Measurements from ENCODE around the gene MDP1.

Gene MDP1

GRCh38 chr14:24250354-24250753 is 34.5 kb upstream of the MDP1 start:
- no peak overlapping the region for H3K4me2 ChIP-seq (ENCODE audit: low read length)
- TF ChIP-seq CTCF (IDR thresholded peaks at IDR 0.05; ENCODE audit: low read length) = no peak
- no peak for TF ChIP-seq EZH2 (IDR thresholded peaks at IDR 0.05; ENCODE audit: borderline replicate concordance, low read length)
- no peak overlapping the region for H3K4me3 ChIP-seq (ENCODE audit: low read depth, low read length, poor library complexity, severe bottlenecking)

GRCh38 chr14:24249230-24250021 is 33.6 kb upstream of the MDP1 start:
- no peaks in the 10 kb centered on the region for H3K9me2 ChIP-seq (ENCODE audit: low read depth, low read length)
- no peak overlapping the region for H3K27ac ChIP-seq (ENCODE audit: low read depth, low read length, poor library complexity, severe bottlenecking)
- H3K4me1 ChIP-seq (ENCODE audit: insufficient read depth, low read length, severe bottlenecking) = peaks cover 6% of the 10 kb centered on the region
- H3K27me3 ChIP-seq (ENCODE audit: insufficient read depth, low read length) = no peaks in the 10 kb centered on the region
- H3K9ac ChIP-seq (ENCODE audit: low read length) = no peak overlapping the region
- H3K79me2 ChIP-seq (ENCODE audit: insufficient read depth, low read length) = no peaks in the 10 kb centered on the region
- no peak overlapping the region for H3K4me2 ChIP-seq (ENCODE audit: low read length)
- TF ChIP-seq CTCF (IDR thresholded peaks at IDR 0.05; ENCODE audit: low read length) = no peak
- TF ChIP-seq EZH2 (IDR thresholded peaks at IDR 0.05; ENCODE audit: borderline replicate concordance, low read length) = no peak
- no peaks in the 10 kb centered on the region for H3K9me3 ChIP-seq (ENCODE audit: low read length)
- H3F3A ChIP-seq (ENCODE audit: insufficient read depth, low read length) = no peaks in the 10 kb centered on the region
- no peaks in the 10 kb centered on the region for H4K20me1 ChIP-seq (ENCODE audit: insufficient read depth, low read length)
- H3K36me3 ChIP-seq (ENCODE audit: insufficient read depth, low read length) = no peaks in the 10 kb centered on the region
- H3K4me3 ChIP-seq (ENCODE audit: low read depth, low read length, poor library complexity, severe bottlenecking) = no peak overlapping the region
- H2AFZ ChIP-seq (ENCODE audit: low read length) = no peak overlapping the region

More at GRCh38 chr14:24250354-24250753, 34.5 kb upstream of the MDP1 start:
- peaks cover 6% of the 10 kb centered on the region for H3K4me1 ChIP-seq (ENCODE audit: insufficient read depth, low read length, severe bottlenecking)
- no peaks in the 10 kb centered on the region for H3K9me2 ChIP-seq (ENCODE audit: low read depth, low read length)
- H3K27ac ChIP-seq (ENCODE audit: low read depth, low read length, poor library complexity, severe bottlenecking) = no peak overlapping the region
- H3K36me3 ChIP-seq (ENCODE audit: insufficient read depth, low read length) = no peaks in the 10 kb centered on the region
- no peak overlapping the region for H3K9ac ChIP-seq (ENCODE audit: low read length)
- no peaks in the 10 kb centered on the region for H4K20me1 ChIP-seq (ENCODE audit: insufficient read depth, low read length)
- no peaks in the 10 kb centered on the region for H3K27me3 ChIP-seq (ENCODE audit: insufficient read depth, low read length)
- no peaks in the 10 kb centered on the region for H3K9me3 ChIP-seq (ENCODE audit: low read length)
- no peak overlapping the region for H2AFZ ChIP-seq (ENCODE audit: low read length)
- no peaks in the 10 kb centered on the region for H3F3A ChIP-seq (ENCODE audit: insufficient read depth, low read length)
- H3K79me2 ChIP-seq (ENCODE audit: insufficient read depth, low read length) = no peaks in the 10 kb centered on the region

- Histone ChIP-seq H3K9me2 (ENCODE audit: low read depth, low read length) (no peaks in the 10 kb centered on the region), H3F3A (ENCODE audit: insufficient read depth, low read length) (no peaks in the 10 kb centered on the region), H3K4me1 (ENCODE audit: insufficient read depth, low read length, severe bottlenecking) (peaks cover 12% of the 10 kb centered on the region), H4K20me1 (ENCODE audit: insufficient read depth, low read length) (no peaks in the 10 kb centered on the region), H3K9me3 (ENCODE audit: low read length) (no peaks in the 10 kb centered on the region), H3K79me2 (ENCODE audit: insufficient read depth, low read length) (no peaks in the 10 kb centered on the region), H3K9ac (ENCODE audit: low read length) (no peak overlapping the region), H3K36me3 (ENCODE audit: insufficient read depth, low read length) (no peaks in the 10 kb centered on the region), H3K4me2 (ENCODE audit: low read length) (no peak overlapping the region), H3K27me3 (ENCODE audit: insufficient read depth, low read length) (no peaks in the 10 kb centered on the region), H2AFZ (ENCODE audit: low read length) (no peak overlapping the region), H3K4me3 (ENCODE audit: low read depth, low read length, poor library complexity, severe bottlenecking) (no peak overlapping the region), H3K27ac (ENCODE audit: low read depth, low read length, poor library complexity, severe bottlenecking) (no peak overlapping the region)
- TF ChIP-seq CTCF (IDR thresholded peaks at IDR 0.05; ENCODE audit: low read length) = no peak
- no peak for TF ChIP-seq EZH2 (IDR thresholded peaks at IDR 0.05; ENCODE audit: borderline replicate concordance, low read length)
Observed at GRCh38 chr14:24247422-24247821, 31.6 kb upstream of the MDP1 start.
